Mesodermal cell (in vitro differentiated cells): Measurements from ENCODE around the gene SLIT3.
"Not testable (repeated sequence)": the region's sequence is repeated elsewhere in the genome, so short reads cannot be mapped to it uniquely, and the experiment has no call there.

Experiments
- H3K27ac ChIP-seq: 2 replicates; pipeline ENCODE4 v1.7.0; 2013; ENCODE audit warnings: mild to moderate bottlenecking, low read depth, low read length, moderate library complexity; ENCODE audit not compliant: severe bottlenecking
- H3K36me3 ChIP-seq: 2 replicates; pipeline ENCODE4 v1.7.1; 2013; ENCODE audit warnings: mild to moderate bottlenecking, low read length, moderate library complexity; ENCODE audit not compliant: control insufficient read depth, insufficient read depth
- H3K4me1 ChIP-seq: one replicate; pipeline ENCODE4 v1.7.1; 2013; ENCODE audit warnings: mild to moderate bottlenecking, low read length; ENCODE audit not compliant: insufficient read depth, control insufficient read depth, poor library complexity, severe bottlenecking
- H3K4me3 ChIP-seq: 2 replicates; pipeline ENCODE4 v1.7.0; 2013; ENCODE audit warnings: low read length, control low read depth, mild to moderate bottlenecking; ENCODE audit not compliant: insufficient read depth, poor library complexity, severe bottlenecking; ENCODE audit errors: extremely low read depth
- H3K9me3 ChIP-seq: 2 replicates; pipeline ENCODE4 v1.7.1; 2013; ENCODE audit warnings: mild to moderate bottlenecking, low read length, moderate library complexity; ENCODE audit not compliant: control insufficient read depth
- WGBS, 2 experiments: methylation state at CpG; one replicate each; pipeline ENCODE4 v1.1.5; 2013; ENCODE audit warnings: missing lambda C conversion rate in 2 of 2; ENCODE audit not compliant: insufficient coverage in 2 of 2; 5-methylcytosine and 5-hydroxymethylcytosine counted together

The SLIT3 gene

DNA sequence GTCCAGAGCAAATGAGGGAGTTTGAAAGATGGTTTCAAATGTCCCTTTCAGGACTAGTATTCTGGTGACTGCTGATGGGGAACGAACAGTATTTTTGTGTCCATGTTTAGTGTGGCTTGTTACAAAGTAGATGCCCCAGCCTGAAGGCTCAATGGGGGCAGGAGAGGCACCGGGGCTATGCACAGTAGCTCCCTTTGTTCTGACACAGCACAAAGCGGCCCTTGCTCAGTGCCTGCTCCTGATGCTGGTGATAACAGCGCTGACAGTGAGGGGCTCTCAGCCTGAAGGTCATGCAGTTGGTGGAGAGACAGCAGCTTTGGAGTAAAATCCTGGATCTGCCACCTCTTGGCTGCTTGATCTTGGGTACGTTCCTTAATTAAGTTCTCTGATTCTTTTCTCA is 188.9 kb downstream of the SLIT3 start:
- H3K36me3 ChIP-seq: no peaks in the 10 kb centered on the region
- no peak overlapping the region for H3K4me3 ChIP-seq
- no peak overlapping the region for H3K27ac ChIP-seq
- peaks cover 10% of the 10 kb centered on the region for H3K9me3 ChIP-seq
- H3K4me1 ChIP-seq: no peaks in the 10 kb centered on the region
- WGBS, 2 experiments: 82 to 87% methylated on average over 5 of the region's 5 CpGs

DNA sequence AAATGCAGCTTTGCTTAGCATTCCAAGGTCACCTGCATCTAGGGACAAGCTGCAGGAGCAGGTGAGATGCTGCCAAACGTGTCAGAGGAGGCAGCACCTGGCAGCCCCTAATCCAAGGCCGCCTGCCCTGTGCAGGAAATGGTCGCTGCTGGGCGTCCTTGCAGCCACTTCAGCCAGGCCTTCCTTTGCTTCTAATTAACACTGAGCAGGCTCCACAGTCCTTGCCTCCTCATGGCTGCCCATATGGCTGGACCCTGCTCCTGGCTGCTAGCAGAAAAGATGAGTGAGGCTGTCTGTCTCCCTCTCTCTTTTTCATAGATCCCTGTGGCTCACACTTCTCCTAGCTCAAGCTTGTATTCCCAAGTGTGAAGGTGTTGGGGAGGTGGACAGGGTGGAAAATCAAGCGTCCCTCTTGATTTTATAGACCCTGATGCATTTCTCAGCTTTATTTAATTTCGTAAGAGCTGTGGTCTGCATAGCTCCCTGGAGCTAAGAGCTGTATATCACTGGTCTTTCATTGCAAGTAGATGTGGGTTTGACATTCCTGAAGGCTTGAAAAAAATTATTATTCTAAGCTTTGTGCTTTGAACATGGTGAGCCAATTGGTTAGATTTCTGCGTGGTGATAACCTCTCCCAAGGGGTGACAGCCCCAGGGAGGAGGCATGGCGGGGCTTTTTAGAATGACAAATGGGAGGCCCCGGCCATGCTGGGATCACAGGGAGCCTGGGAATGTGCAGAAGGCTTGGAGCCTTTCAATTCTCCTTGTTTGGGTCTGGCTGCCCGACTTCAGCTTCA is 193.8 kb downstream of the SLIT3 start:
- WGBS, 2 experiments: 83% methylated on average over 9 to 10 of the region's 10 CpGs
- Histone ChIP-seq H3K9me3 (peaks cover 10% of the 10 kb centered on the region), H3K4me1 (no peaks in the 10 kb centered on the region), H3K27ac (no peak overlapping the region), H3K4me3 (no peak overlapping the region), H3K36me3 (peaks cover 2% of the 10 kb centered on the region)

DNA sequence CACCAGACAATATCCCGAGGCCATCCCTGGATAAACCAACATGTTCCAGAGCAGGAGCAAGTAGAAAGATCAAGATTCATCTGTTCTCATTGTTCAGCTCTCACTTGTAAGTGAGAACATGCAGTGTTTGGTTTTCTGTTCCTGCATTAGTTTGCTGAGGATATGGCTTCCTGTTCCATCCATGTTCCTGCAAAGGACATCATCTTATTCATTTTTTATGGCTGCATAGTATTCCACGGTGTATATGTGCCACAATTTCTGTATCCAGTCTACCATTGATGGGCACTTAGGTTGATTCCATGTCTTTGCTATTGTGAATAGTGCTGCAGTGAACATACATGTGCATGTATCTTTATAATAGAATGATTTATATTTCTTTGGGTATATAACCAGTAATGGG is 195.4 kb downstream of the SLIT3 start:
- H3K27ac ChIP-seq, H3K4me3 ChIP-seq, H3K9me3 ChIP-seq, H3K36me3 ChIP-seq, H3K4me1 ChIP-seq: not testable (repeated sequence)
- 100% methylated on average over 1 of the region's 2 CpGs for WGBS, 2 experiments

DNA sequence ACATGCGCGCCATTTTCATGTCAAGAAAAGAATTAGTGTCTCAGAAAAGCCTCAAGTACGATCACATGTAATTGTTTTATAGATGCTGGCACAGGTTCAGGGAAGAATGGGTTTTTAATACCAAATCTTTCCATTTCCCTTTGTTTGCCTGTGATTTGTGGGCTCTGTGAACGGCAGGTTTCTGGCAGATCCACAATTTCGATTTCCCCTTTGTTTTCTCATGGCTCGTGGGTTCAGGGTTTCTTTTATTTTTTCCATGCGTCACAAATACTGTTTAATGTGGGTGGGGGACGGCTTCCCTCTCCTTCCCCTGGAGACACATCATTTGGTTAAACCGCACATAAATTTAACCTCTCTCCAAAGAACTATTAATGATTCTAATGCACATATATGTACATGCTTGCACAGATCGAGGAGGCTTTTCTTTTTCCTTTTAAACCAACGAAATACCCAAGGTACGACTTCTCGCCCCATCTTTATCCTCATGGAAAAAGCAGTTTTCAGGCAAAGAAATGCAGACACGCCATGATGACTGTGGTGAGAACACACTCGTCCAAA is 195.9 kb downstream of the SLIT3 start:
- Histone ChIP-seq H3K36me3 (peaks cover 2% of the 10 kb centered on the region), H3K4me1 (no peaks in the 10 kb centered on the region), H3K27ac (no peak overlapping the region), H3K9me3 (peaks cover 10% of the 10 kb centered on the region), H3K4me3 (no peak overlapping the region)
- 94 to 98% methylated on average over 7 to 9 of the region's 15 CpGs for WGBS, 2 experiments

DNA sequence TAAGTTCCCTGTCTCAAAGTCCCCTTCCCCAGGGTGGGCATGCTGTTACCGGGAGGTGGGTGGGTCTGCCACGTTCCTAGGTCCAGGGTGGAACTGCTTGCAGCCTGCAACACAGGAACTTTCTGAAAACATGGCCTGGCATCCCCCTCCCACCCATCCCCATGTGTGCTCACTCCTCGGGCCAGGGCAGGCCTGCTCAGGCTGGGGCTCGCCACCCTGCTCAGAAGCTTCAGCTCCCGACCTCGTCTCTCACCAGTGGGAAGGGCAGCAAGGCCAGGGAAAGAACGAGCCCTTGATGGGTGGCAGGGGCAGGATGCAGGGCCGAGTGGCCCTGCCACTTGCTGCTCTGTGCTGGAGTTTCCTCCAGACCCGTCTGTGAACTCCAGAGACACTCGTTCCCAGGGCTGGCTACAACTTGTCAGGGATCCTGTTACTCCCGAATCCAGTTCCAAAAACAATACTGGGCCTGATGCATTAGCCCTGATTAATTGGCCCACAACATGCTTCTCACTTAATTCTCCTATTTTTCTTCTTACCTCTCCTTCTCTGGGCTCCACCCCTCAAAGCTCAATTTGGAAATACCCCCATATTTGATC is 197.3 kb downstream of the SLIT3 start:
- Histone ChIP-seq H3K27ac (no peak overlapping the region), H3K4me3 (no peak overlapping the region), H3K36me3 (peaks cover 2% of the 10 kb centered on the region), H3K9me3 (peaks cover 2% of the 10 kb centered on the region), H3K4me1 (no peaks in the 10 kb centered on the region)
- 84 to 87% methylated on average over 8 to 10 of the region's 11 CpGs for WGBS, 2 experiments

DNA sequence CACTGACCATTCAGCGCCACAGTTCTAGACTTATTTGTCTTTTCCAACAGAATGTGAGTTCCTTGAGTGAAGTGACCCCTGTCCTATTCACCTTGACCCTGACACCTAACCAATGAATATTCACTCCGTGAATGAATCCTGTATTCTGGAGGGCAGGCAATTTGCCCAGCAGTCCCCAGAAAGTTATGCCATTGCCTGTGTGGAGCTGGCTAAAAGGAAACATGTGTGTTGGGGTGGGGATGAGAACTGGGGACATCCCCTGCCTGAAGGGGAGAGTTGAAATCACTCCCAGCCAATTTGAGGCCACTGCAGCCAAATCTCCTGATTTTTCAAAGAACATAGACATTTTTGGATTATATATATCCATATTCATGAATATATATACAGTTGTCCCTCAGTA is 199.0 kb downstream of the SLIT3 start:
- no peaks in the 10 kb centered on the region for H3K9me3 ChIP-seq

DNA sequence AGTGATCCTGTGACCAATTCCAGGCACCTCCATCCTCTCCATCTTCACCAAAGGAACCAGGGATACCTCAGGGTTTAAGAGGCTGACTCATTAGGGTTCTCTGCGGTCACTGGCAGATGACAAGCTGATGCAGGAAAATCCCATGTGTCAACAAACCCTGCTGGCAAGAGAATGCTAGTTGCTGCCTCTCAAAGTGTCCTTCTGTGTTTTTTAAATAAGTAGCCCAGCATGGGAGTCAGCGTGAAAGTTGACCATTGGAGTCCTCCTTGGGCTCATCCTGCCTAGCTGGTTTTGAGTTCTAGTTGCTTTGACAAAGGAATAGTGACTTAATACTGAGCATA is 200.2 kb downstream of the SLIT3 start:
- peaks cover 6% of the 10 kb centered on the region for H3K4me1 ChIP-seq
- peaks cover 2% of the 10 kb centered on the region for H3K36me3 ChIP-seq
- H3K4me3 ChIP-seq: no peak overlapping the region
- H3K27ac ChIP-seq: no peak overlapping the region
- no peaks in the 10 kb centered on the region for H3K9me3 ChIP-seq
- WGBS, 2 experiments: 43 to 62% methylated on average over 2 of the region's 2 CpGs

More for the DNA sequence above, 199.0 kb downstream of the SLIT3 start:
- peaks cover 6% of the 10 kb centered on the region for H3K4me1 ChIP-seq
- H3K27ac ChIP-seq: no peak overlapping the region
- 100% methylated on average over 2 of the region's 2 CpGs; no CpG with 5 or more reads in 1 of the 2 experiments for WGBS, 2 experiments
- peaks cover 2% of the 10 kb centered on the region for H3K36me3 ChIP-seq
- no peak overlapping the region for H3K4me3 ChIP-seq

DNA sequence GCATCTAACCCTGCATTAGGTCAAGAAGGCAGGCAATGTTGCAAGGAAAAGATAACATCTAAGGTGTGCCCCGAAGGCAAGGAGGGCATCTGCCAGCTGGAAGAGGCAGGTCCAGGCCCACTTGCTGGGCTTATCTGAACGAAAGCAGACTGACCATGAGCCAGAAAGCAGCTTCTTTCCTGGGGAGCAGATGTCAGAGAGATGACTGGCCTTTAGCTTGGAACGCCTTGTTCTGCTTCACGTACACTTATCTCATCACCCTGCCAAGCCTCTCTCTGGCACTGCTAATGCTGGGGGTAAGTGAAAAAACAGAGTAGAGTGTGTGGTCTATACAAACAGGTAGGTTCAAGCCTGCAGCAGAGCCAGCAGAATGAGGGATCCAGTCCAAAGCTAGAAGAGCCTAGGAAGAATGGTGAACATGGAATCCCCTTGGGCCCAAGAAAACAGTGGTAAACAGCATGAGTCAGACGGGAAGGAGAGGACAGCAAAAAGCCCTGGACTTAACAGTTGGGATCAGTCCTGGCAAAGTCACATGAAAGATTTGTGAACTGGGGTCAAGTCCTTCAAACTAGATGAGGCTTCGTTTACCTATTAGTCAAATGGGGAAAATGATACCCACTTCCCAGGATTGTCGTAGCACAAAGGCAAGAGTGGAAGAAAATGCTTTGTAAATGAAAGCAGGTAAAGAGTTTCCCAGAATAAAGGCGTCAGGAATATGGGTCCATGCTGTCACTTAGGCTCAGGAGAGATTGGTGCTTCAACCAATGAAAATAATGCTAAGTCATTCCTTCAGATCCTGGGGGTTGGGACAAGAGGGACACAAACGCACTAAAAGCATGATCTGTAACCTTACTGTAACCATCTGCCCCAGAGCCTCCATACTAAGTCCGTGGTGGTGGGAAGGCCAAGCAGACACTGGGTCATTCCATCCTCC is 200.9 kb downstream of the SLIT3 start:
- H3K36me3 ChIP-seq: no peaks in the 10 kb centered on the region
- no peak overlapping the region for H3K4me3 ChIP-seq
- H3K27ac ChIP-seq: no peak overlapping the region
- H3K4me1 ChIP-seq: peaks cover 6% of the 10 kb centered on the region
- H3K9me3 ChIP-seq: no peaks in the 10 kb centered on the region
- 92% methylated on average over 8 of the region's 10 CpGs for WGBS, 2 experiments

DNA sequence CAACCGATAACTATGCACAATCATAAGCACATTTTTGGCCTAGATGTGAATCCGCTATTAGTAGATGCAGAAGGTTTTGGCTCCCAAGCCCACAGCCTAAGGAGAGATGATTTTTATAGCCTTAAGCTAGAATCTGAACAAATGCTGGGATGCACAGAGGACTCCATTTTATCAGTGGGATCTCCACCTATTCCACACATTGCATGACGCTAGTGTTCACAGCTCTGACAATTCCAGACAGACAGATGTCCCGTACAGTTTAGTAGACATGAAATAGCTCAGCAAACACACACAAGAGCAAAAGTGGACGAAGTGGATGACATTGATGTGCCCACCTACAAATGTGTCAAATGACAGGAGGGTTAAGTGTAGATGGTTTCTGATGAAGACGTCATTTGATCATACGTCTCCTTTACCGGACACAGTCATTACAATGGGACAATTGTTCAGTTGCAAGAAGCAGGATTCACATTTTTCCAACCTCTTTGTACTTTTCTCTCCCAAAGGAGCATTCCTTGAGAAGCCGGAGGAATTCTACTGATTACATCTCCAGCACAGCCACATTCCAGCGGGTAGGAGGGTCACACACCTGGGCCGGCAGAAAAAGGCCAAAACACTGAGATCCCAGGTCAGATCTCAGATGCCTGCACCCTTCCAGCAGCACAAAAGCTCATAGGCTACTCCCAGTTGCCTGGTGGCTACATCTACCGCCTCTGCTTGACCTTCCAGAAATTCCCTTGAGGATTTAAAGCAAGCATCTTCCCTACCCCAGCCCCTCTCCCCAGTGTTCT is 202.4 kb downstream of the SLIT3 start:
- H3K27ac ChIP-seq: no peak overlapping the region
- H3K9me3 ChIP-seq: no peaks in the 10 kb centered on the region
- WGBS, 2 experiments: 88 to 99% methylated on average over 10 to 11 of the region's 12 CpGs
- no peak overlapping the region for H3K4me3 ChIP-seq
- peaks cover 6% of the 10 kb centered on the region for H3K4me1 ChIP-seq
- no peaks in the 10 kb centered on the region for H3K36me3 ChIP-seq
